Measurements from ENCODE around the gene GRK5.

Gene GRK5

DNA sequence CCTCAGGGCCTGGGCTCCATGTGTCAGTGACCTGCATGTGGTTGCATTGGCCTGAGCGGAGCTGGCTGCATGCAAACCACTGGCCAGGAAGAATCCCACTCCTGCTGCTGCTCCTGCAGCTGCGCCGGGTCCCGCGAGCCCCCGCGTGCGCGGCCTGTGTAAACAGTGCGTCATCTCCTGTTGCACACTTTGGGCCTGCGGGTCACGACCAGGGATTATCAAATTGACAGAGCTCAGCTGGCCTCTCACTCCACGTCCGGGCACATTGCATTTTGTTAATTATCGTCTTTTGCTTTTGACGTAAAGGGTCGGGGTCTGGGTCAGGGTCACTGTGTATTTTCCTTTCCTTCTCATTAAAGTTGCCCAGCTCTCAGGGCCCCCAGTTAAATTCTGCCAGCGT lies 202.5 kb downstream of the GRK5 start:
- no peak for DNase-seq

DNA sequence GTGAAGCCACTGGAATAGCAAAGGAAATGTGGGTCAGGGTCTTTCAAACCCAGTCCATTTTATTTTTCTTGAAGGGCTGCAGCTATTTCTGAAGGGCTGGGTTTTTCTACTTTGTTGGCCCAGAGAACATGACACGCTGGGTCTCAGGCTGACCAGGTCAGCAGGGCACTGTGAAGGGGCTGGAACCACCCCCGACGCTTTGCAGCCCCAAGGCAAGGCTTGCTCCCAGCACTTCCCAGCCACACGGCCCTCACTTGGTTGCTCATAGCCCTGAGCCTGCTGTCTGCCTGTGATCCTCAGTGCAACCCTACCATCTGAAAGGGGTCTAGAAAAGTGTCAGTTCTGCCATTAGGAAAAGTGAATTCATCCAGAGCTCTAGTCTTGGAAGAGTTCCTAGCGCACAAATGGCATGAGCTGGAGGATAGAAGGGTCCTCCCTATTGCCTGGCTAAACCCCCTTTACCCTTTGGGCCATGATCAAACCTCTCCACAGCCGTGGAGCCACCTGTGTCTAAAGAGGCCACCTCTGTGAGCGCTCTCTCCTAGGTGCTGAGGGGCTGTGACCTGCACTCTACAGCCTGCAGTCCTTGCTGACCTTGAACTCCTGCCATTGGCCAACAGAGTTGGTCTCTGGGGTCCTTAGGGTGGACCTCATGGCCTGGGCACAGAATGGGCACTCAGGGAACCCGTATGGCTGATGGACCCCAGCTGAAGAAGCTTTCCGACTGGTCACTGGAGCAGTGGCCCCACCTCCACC lies 203.2 kb downstream of the GRK5 start:
- DNase-seq, result no peak

DNA sequence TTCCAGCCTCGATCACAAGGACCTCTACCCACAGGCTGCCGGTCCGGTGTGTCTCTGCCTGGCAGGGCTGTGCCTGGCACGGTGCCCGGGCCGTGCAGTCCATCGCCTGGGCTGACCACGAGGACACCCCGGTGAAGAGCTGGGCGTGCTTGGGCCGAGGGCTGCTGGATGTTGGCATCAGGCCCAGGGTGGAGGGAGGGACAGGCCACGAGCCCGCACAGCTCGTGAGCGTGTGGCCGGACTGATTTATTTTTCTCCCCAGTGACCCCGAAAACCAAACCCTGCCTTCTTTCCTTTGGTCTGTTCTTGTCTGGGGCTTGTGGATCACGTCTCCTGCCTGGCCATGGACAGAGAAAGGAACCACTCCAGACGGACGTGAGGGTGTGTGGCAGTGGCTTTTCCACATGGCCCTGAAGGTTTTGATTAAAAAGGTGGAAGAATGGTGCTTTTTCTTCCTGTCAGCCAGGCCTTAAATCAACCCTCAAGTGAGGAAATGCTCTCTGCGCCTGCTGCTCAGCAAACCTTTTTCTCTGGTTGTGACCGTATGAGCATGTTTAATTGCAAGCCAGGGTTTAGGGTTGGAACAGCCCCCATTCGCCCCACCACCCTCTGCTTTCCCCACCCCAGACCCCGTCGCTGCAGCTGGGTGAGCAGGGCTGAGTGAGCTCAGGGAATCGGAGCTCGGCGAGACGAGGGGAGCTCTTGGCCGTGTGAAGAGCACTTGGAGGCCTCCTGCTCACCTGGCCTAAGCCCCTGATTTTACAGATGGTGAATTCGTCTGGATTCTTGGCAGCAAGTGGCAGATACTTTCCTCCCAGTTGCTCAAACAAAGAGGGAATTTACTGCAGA lies 205.1 kb downstream of the GRK5 start:
- no peak for DNase-seq

DNA sequence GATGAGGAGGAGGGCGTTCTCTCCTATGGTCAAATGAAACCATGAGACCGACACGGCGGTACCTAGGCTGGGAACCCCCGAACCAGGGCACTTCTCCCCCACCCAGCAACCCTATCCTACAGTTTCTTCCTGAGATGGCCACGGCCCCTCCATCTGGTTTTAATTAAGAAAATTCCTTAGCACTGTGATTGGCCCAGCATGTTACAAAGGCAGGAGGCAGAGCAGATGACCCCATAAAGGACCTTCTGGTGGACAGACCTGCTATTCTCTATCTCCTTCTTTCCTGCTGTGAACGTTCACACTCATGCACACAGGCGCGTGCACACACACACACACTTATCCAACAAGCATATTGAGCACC lies 205.7 kb downstream of the GRK5 start:
- no peak for DNase-seq

DNA sequence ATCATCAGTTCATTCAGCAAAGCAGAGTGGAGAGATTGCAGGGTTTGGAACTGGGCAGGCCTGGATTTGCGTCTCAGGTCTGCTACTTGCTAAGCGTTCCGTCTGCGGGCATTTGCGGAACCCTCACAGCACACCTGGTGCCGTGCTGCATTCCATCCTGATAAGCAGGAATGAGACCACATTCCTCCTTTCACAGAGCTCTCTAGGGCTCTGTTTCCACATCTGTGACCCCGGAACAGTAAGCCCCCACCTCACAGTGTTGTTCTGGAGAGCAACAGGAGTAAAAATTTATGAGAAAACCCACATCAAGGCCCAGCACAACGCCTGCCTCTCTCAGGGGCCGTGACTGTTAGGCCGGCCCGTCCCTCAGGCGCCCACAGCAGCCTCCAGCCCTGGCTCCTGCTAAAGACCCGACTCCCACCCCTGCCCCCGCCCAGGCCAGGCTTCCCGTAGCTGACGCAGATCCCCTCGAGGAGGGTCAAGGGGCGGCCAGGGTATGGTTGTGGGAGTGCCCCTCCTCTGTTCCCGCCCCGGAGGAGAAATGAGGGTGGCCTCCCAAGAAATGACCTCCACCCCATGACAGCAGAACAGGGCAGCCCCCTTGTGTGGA lies 206.2 kb downstream of the GRK5 start:
- no peak for DNase-seq

DNA sequence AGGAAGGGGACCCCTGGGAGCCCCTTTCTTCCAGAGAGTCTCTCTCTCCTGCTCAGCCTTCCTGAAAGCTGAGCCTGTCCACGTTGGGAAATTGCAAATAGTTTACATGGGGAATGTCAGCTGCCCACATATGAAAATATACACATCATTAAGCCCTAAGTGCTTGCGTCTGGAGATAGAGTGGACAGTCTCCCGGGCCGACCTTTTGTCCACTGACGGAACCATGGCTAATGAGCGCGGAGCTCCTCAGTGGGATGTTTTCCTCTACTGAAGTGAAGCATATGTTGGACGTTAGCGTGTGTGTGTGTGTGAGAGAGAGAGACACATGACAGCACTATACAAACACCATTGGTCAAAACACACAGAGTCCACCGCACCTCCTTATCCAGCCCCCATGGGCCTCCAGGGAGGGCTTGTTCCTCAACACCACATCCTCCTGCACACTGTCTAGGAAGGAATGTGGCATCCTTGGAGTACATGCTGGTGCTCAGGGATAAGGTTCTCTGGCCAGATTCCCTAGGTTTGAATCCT lies 206.8 kb downstream of the GRK5 start:
- no peak for DNase-seq

DNA sequence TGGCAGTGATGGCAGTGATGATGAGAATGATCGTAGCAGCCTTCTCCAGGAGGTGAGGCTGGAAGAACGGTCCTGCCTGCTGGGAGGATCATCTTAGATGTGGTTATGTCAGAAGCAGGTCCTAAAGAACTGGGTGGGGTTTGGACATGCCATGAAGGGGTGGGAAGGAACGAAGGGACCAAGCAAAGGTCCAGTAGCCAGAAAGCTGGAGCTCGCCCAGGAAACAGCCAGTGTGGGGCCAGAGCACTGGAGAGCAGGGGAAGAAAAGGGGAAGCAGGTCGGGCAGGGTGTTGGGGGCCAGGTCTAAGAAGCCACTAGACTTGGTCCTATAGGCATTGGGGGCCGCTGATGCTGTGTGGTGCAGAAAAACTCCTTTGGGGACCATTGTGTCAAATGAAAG lies 207.8 kb downstream of the GRK5 start:
- no peak for DNase-seq

DNA sequence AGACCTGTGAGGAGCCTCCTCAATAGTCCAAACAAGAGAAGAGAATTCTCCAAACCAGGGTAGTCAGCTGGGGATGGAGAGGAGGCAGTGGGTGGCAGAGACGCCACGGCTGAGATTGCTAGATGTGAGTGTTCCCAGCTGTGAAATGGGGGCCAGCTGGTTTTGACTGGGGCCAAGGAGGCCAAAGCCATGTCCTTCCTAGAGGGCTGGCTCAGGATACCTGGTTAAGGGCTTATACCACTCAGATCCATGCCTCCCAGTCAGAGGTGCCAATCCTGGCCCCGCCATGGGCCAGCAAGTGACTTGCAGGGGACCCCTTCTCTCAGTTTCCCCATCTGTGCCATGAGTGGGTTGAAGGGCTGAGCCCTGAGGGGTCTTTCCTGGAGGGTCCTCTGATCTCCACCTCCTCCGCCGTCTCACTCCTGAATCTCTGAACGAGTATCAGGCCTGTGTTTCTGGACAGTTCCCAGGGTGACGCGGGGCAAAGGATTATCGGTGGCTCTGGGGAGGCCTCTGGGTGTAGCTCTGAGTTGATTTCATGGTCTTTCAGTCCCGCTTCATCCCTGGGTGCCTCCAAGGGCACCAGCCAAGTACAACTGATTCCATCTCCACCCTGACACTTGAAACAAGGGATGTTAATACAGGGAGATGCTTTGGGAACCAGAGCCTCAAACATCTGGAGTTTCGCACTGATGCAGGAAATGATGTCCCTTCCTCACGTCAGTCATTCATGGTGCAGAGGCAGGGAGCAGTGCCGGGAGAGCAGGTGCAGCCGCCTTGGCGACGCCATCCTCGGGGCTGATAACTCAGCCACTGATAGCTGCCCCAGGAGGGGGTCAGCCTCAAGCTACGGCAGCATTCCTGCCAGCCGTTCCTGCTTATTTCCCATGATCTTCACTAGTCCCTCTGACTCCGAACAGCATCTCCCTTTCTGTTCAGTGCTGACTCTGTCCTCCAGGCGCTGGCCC lies 208.4 kb downstream of the GRK5 start:
- no peak for DNase-seq

DNA sequence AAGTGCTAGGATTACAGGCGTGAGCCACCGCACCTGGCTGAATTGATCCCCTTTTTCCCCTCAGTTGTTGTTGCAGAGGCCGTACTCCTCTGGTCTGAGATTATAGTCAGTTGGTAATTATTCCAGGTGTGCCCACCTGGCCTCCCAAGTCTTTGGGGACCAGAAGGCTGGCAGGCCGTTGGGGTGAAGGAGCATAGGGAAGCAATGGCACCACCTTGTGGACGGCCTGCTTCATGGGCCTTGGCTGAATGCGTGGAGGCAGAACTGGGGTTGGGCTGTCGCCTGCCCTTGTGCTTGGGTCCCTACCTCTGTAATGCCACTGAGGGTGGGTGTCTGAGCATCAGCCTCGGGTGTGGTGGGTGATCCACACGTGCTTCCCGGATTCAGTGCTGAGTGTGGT lies 209.5 kb downstream of the GRK5 start:
- DNase-seq, result no peak

DNA sequence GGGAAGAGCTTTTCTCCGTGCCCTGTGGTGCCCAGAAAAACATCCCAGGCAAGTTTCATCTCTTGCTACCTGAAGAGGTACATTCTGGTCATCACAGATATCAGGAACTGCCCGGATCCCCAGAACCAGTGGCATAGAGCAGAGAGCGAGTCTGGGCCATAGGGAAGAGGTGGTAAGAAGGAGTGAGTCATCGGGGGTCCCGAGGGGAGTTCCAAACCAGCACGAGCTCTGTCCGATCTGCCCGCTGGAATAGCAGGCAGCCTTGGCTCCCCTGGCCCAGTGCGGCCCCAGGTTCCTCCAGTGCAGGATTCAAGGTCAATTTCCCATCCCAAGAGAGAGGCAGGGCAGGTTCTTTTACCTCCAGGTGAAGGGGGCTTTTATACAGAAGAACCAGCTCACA lies 210.5 kb downstream of the GRK5 start:
- no peak for DNase-seq

DNA sequence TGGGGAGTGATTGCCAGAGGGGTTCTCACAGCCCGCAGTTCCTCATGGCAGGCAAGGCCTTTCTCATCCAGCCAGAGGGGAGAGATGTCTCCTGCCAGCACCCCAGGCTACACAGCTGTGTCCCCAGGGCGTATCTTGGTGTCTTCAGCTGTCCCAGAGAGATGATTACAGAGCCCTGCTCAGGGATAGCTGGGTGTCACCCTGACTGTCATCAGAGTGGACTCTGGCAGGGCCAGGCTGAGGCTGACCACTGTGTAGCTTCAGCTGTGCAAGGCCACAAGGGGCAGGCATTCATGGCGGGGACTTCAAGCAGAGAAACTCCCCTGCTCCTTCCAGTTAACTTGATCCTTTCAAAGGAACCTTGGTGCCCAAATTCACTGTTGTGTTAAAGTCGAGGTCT lies 211.0 kb downstream of the GRK5 start:
- no peak for DNase-seq

DNA sequence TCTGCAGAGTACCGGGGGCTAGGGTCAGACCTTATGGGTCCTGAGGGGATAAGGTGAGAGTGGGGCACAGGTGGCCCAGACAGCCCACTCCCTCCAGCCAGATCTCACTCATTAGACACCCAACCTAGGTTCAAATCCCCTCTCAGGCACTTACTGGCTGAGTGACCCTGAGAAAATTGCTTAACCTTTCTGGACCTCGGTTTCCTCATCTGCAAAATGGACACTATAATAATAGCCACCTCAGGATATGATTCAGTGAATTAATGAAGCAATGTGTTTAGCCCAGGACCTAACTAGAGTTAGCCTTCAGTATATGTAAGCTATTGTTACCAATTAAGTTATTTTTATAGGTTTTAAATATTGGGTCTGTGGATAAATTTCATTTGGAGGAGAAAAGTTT lies 212.6 kb downstream of the GRK5 start:
- no peak for DNase-seq

DNA sequence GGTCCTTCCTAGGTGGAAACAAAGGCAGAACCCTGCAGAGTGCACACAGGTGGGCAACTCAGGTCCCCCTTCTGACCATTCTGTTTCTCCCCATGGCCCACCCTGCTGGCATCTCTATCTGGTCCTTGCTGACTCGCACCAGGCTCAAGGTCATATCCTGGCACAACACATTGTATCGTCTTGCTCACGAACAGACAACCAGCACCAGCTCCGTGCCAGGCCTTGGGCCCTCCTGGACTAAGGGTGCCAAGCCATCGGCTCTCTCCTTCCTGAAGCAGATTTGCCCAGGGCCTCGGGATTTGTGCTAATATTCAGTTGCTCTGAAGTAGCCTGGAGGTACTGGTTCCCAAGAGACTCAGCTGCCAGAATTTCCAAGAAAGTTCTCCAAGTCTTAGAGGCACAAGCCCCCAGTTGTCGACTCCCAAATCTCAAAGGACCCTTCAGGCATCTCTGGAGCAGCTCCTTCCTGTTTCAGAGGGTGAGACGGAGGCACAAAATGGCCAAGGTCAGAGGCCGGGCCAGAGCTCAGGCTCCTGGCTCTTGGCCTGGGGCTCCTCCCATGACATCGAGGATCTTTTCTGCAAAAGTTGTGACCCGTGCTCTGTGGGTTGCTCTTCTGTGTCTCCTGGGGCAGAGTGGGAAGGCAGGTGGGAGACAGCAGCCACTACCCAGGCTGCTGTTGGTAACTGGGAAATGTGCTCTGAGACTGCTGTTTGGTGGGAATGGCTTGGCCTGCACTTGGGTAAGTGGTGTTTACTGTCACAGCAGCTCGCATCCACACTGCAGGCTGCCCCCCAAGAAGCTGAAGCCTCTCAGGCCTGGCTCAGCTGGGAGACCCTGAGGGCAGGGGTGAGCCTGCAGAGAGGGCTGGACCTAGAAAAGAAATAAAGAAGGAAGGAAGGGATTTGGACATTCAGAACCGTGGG lies 213.8 kb downstream of the GRK5 start:
- DNase-seq, result no peak

DNA sequence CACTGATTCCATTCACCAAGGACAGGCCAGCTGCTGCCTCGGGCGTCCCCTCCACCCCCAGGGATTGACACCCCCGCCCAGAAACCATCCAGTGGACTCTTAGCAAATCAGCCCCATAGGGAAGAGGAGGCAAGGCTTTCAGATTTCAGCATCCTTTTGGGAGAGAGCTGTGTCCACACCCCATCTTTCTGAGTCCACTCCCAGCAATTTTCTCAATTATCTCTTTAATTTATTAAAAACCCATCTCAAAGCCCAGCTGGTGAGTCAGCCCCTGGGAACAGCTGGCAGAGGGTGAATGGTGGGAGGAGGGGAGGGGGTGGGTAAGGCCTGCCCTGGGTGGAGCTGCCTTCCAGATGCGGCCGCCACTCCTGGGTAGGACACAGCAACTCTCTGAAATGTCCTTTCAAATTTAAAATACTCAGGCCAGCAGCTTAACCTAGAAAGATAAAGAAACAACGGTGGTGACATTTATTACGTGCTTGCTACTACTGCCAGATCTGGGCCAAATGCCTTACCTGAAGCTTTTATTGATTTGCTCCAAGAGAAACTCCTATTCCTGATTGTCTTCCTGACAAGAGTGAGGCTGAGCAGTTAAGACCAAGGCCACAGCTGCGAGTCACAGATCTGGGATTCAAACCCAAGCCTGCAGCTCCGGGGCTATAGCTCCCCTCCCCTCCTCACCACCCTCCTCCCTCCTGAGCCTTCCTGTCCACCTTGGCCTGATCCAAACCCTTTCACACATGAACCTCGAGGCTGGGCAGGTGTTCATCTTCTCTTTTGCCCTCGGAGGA lies 214.7 kb downstream of the GRK5 start:
- no peak for DNase-seq

DNA sequence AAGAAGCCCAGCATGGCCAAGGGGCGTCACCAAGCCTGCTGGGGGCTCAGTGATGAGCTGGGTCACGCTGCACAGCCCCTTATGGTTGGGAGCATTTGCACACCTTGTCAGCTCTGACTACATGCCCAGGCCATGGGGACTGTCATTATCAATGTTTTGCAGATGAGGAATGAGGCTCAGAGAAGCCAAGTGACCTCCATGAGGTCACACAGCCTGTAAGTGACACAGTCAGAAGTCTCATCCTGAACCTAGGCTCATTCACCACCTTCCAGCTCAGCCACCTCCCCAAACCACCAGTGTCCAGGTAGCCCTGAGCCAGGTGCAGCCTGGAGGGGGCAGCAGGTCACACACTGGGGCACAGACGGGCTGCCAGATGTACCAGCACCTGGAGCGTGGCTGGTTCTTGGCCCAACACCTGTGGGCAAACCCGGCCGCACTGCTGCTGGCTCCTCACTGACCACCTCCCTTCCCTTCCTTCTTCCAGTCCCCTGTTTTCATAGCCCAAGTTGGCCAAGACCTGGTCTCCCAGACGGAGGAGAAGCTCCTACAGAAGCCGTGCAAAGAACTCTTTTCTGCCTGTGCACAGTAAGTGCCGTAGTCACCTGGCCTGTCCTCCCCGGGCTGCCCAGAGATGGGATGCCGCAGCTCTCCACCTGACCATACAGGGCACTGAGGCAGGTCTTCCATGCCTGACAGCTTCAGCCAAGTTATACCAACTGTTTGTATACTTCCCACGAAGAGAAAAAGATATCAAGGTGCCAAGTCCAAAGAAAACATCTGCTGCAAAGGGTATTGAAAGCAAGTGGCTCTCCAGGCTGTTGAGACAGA lies 215.5 kb downstream of the GRK5 start:
- DNase-seq, result no peak

DNA sequence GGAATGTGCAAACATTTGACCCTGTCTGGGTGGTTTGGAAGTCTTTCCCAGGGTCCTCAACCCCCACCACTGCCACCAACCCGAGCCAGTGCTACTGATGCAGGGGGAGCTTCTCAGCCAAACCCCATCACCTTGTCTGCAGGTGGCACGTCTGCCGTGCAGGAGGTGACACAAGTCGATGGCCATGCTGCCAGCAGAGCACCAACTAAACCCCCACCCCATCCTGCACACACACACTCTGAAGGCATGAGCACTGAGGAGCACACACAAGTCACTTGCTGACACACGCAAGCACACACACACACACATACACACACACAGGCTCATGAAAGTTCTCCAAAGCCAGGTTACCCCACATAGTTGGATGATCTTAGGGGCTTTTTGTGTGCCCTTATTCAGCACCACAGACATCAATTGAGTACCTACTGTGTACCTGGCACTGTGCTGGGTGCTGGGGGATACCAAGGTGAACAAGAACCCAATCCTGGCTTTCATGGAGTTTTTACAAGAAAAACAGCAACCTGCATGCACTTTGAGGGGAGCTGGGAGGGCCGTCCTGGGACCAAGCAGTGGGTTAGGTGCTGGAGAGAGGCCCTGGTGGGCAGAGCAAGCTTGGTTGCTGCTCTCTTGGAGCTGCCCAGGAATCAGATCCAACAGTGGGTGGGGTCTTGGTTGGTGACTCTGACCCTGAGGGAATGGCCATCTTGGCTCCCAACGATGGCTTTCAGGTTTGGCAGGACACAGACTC lies 216.3 kb downstream of the GRK5 start:
- no peak for DNase-seq

DNA sequence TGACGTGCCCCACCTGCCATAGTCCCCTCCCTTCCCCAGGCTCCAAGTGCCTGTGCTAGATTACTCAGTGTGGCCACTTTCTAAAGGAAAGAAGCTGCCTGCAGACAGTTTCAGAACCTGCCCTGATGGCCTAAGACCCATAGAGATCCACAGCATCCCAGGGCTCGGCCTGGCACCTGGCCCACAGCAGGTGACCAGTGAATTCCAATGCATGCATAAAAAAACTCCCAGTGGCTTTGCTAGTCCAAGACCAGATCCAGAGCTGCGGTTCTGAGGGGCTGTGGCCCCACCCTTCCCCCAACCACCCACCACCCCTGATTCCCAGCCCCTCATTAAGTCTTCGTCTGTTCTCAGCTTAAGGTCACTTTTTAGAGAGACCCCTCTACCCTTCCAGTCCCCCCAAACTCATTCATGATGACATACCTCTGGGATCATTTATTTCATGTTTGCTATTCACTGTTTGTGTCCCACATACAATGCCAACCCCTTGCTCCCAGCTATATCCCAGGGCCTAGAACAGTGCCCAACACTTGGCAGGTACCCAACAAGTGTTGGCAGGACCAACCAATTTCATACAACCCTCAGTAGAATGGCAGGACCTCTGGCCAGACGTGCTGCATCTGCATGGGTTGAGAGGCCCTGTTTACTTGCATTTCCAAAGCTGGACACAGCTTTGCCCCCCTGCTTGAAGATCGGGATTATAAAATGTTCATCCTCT lies 217.0 kb downstream of the GRK5 start:
- no peak for DNase-seq
